Adrenal gland (tissue), 12 donors: ENCODE measurements around the gene RNU5B-1. TPM values are rescaled to one million over a fixed set of nuclear protein-coding genes. Genes with fewer than 3 reads are reported as not detected.
A peak's percentile ranks its signal among the peaks of the same experiment; 100 is the strongest.

ENCODE experiments used
- DNase-seq, 7 donors: peaks; one replicate each; pipeline ENCODE4 v3.0.0-alpha.2; 2019 to 2020
- H3K27ac ChIP-seq, 5 donors: fragments of 200-600 bp; sonication (generic) in 4 of 5; 1 replicate in 3 of 5; 2 replicates in 2 of 5; pipeline versions ENCODE4 v1.5.1 to v1.8.0; 2016 to 2020; ENCODE audit warnings: mild to moderate bottlenecking in 1 of 5
- H3K27me3 ChIP-seq: fragments of 200-600 bp; 2 replicates; pipeline ENCODE4 v1.8.0; 2021
- H3K36me3 ChIP-seq, 2 donors: fragments of 200-600 bp; replicated peaks in 1 of 2; 1 replicate in 1 of 2; 2 replicates in 1 of 2; pipeline versions ENCODE4 v1.5.1 to v1.8.0; 2018 to 2022
- H3K4me1 ChIP-seq, 2 donors: fragments of 200-600 bp; replicated peaks in 1 of 2; 1 replicate in 1 of 2; 2 replicates in 1 of 2; pipeline versions ENCODE4 v1.5.1 to v1.8.0; 2018 to 2021
- H3K4me3 ChIP-seq, 4 donors: fragments of 200-600 bp; sonication (generic) in 3 of 4; one replicate each; pipeline ENCODE4 v1.5.1; 2016 to 2018
- H3K9me3 ChIP-seq, 3 donors: fragments of 200-600 bp; sonication (generic) in 1 of 3; replicated peaks in 1 of 3; 1 replicate in 2 of 3; 2 replicates in 1 of 3; pipeline versions ENCODE4 v1.5.1 to v1.8.0; 2016 to 2021
- CTCF ChIP-seq, 6 experiments: fragments of 450-650 bp in 4 of 6; fragments of 200-600 bp in 2 of 6; sonication (generic) in 1 of 6; IDR thresholded peaks; 1 replicate in 5 of 6; 2 replicates in 1 of 6; pipeline versions ENCODE4 v1.5.1 to v1.8.0; 2016 to 2021; ENCODE audit warnings: antibody characterized with exemption in 6 of 6, mild to moderate bottlenecking in 2 of 6, moderate library complexity in 1 of 6
- POLR2A ChIP-seq, 2 donors: fragments of 450-650 bp; IDR thresholded peaks; one replicate each; pipeline ENCODE4 v1.6.1; 2017; ENCODE audit warnings: antibody characterized with exemption in 2 of 2, mild to moderate bottlenecking in 2 of 2, moderate library complexity in 1 of 2
- WGBS, 4 donors: extraction: QIAGEN DNeasy Blood & Tissue Kit in 2 of 4; methylation state at CpG; one replicate each; pipeline versions ENCODE4 v1.1.5 to v1.1.7; 2013 to 2017; 5-methylcytosine and 5-hydroxymethylcytosine counted together
- intact Hi-C, 2 donors: fragments of 100-400 bp; cut with DNase I; formaldehyde crosslinking; loops; one replicate each; pipeline versions ENCODE4 v1.14.1 to v1.15.0; 2022 to 2023
- polyA plus RNA-seq, 3 donors: library from polyadenylated mRNA; stranded (reverse); fragments of 200-250 nt in 2 of 3; fragments of 350-450 nt in 1 of 3; fragmentation: Illumina TruSeq in 1 of 3; extraction: RNeasy Lipid Tissue Mini Kit (QIAGEN cat#74804) in 1 of 3; gene quantifications; one replicate each; pipeline ENCODE4 v1.2.3, GENCODE V29; 2013 to 2014
- total RNA-seq, 9 donors: library from RNA; depleted of rRNA in 4 of 9; stranded (reverse); fragments of >200 nt in 4 of 9; fragments of 120-200 nt in 1 of 9; fragmentation: NEBNext Ultra II Directional in 1 of 9; extraction: Animal tissue kit (Norgen Biotek cat#: 25700) in 1 of 9; gene quantifications; one replicate each; pipeline versions ENCODE4 v1.1.0 to v1.2.4, GENCODE V29; 2013 to 2023
- donor health status: healthy with polysubstance abuse.
- donor health status: Bipolar disorder and iron deficiency.
- donor health status: DM: yes; HTN: yes; CAD: no.
- donor health status: DM: no; HTN: no; CAD: no.
- donor health status: DM: no; HTN: no; CAD: no.
- donor health status: DM: yes; HTN: yes; CAD: no.

RNU5B-1 gene
- total and polyA plus RNA-seq, 12 donors, result 27.3 to 1,349 (median 29.8) TPM; not detected in 9

DNA sequence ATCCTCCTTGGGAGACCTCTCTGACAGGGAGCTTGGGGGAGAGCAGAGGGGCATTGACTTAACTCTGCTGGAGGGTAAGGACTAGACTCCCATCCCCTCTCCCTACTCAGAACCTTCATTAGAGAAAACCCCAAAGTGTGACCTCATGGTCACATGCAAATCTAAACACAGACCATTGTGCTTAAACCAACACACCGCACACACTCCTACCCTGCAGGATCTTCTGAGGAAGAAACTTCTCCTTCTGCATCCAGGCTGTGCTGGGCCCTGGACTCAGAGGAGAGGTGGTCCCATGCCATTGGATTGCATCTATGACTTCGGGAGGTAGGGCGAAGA, 17.0 kb upstream of the RNU5B-1 start:
- TF ChIP-seq POLR2A (IDR thresholded peaks at IDR 0.05) (no peak), CTCF (IDR thresholded peaks at IDR 0.05) (no peak)
- intact Hi-C loops, result no loop called here
- Histone ChIP-seq H3K9me3 (no peaks in the 10 kb centered on the region), H3K4me1 (peaks cover 8 to 14% of the 10 kb centered on the region in 2 donors), H3K27me3 (no peaks in the 10 kb centered on the region), H3K36me3 (no peaks in the 10 kb centered on the region), H3K27ac (peak overlapping the region in 3 of 5 donors; percentile 30 to 94 (median 90)), H3K4me3 (peak overlapping the region in 1 of 4 donors; percentile 71)
- no peak for DNase-seq
- 83 to 95% (median 92%) methylated on average over 3 of the region's 3 CpGs for WGBS, 4 donors

GRCh38 chr15:65289261-65289854, 15.1 kb upstream of the RNU5B-1 start:
- H3K27me3 ChIP-seq, result no peaks in the 10 kb centered on the region
- WGBS, 4 donors, result 68 to 71% (median 69%) methylated on average over 7 of the region's 7 CpGs
- H3K36me3 ChIP-seq, result no peaks in the 10 kb centered on the region
- TF ChIP-seq POLR2A (IDR thresholded peaks at IDR 0.05) (no peak), CTCF (IDR thresholded peaks at IDR 0.05) (no peak)
- DNase-seq, result peak in 1 of 7 donors; percentile 9
- no peak overlapping the region for H3K4me3 ChIP-seq
- no peaks in the 10 kb centered on the region for H3K9me3 ChIP-seq
- intact Hi-C loops, result no loop called here
- H3K4me1 ChIP-seq, result peaks cover 8 to 10% of the 10 kb centered on the region in 2 donors
- no peak overlapping the region for H3K27ac ChIP-seq

GRCh38 chr15:65290228-65290627, 14.2 kb upstream of the RNU5B-1 start:
- no peaks in the 10 kb centered on the region for H3K9me3 ChIP-seq
- H3K4me3 ChIP-seq, result no peak overlapping the region
- H3K4me1 ChIP-seq, result peaks cover 7 to 9% of the 10 kb centered on the region in 2 donors
- no peak for TF ChIP-seq POLR2A (IDR thresholded peaks at IDR 0.05)
- TF ChIP-seq CTCF (IDR thresholded peaks at IDR 0.05), result no peak
- intact Hi-C loops, result no loop called here
- no peaks in the 10 kb centered on the region for H3K27me3 ChIP-seq
- no peak for DNase-seq
- WGBS, 4 donors, result 81 to 88% (median 87%) methylated on average over 7 of the region's 7 CpGs
- H3K36me3 ChIP-seq, result no peaks in the 10 kb centered on the region
- H3K27ac ChIP-seq, result no peak overlapping the region

- intact Hi-C loops, result no loop called here
Observed at GRCh38 chr15:65292938-65293518, 11.4 kb upstream of the RNU5B-1 start.

More at GRCh38 chr15:65292938-65293518, 11.4 kb upstream of the RNU5B-1 start:
- peaks cover 4 to 19% of the 10 kb centered on the region in 2 donors for H3K4me1 ChIP-seq
- no peaks in the 10 kb centered on the region for H3K36me3 ChIP-seq
- H3K9me3 ChIP-seq, result no peaks in the 10 kb centered on the region
- TF ChIP-seq POLR2A (IDR thresholded peaks at IDR 0.05), result no peak
- no peak for TF ChIP-seq CTCF (IDR thresholded peaks at IDR 0.05)
- no peak overlapping the region for H3K27ac ChIP-seq
- no peaks in the 10 kb centered on the region for H3K27me3 ChIP-seq
- no peak overlapping the region for H3K4me3 ChIP-seq
- DNase-seq, result no peak
- 65 to 81% (median 71%) methylated on average over 1 of the region's 1 CpG for WGBS, 4 donors
